ENCODE results near the gene BABAM1. TPM values are rescaled to one million over a fixed set of nuclear protein-coding genes. Genes with fewer than 3 reads are reported as not detected.

Gene BABAM1
- total RNA-seq, 1 experiment from 2014 or later: 93.3 TPM

- Histone ChIP-seq H3K9ac (ENCODE audit: low read length) (peak overlapping the region; percentile 67), H3K27me3 (ENCODE audit: insufficient read depth, low read length) (no peaks in the 10 kb centered on the region), H3K9me3 (ENCODE audit: control insufficient read depth in 1 of 2, insufficient read depth in 1 of 2, low read depth in 1 of 2, low read length in 2 of 2) (no peaks in the 10 kb centered on the region), H3K4me1 (ENCODE audit: control insufficient read depth in 1 of 2, insufficient read depth in 2 of 2, low read length in 2 of 2) (peaks cover 50 to 70% of the 10 kb centered on the region in 2 experiments), H3K4me2 (ENCODE audit: low read length) (peak overlapping the region; percentile 94), H4K20me1 (ENCODE audit: insufficient read depth) (no peaks in the 10 kb centered on the region), H2AFZ (ENCODE audit: low read depth, low read length, poor library complexity, severe bottlenecking) (no peak overlapping the region), H3K36me3 (ENCODE audit: control insufficient read depth in 1 of 2, insufficient read depth in 2 of 2, low read length in 2 of 2) (no peaks in the 10 kb centered on the region), H3K4me3 (replicated peaks in 1 of 2; ENCODE audit: low read depth in 1 of 2, low read length in 2 of 2) (peak overlapping the region; percentile 39 to 55), H3K27ac (ENCODE audit: low read depth, low read length) (peak overlapping the region; percentile 80), H3K79me2 (ENCODE audit: insufficient read depth, low read length) (peaks cover 31% of the 10 kb centered on the region), H3K9me2 (ENCODE audit: insufficient read depth) (no peaks in the 10 kb centered on the region)
- ChIA-PET POLR2A (no interaction called here), RAD21 (ENCODE audit: low non-redundant PET in 1 of 2, low total read pairs in 2 of 2, uncharacterized antibody in 2 of 2, unreplicated experiment in 2 of 2) (no interaction called here), CTCF (no interaction called here)
- DNase-seq (ENCODE audit: low read depth, low spot score) (no peak), ATAC-seq (no peak; the same call in 1 of the 2 replicates)
- intact Hi-C loops (cut with micrococcal nuclease): no loop called here
- TF ChIP-seq SRF (IDR thresholded peaks at IDR 0.05; ENCODE audit: low read depth) (no peak), POLR2AphosphoS5 (IDR thresholded peaks at IDR 0.05; ENCODE audit: low read depth, low read length) (no peak)
- no TSS peak for BruUV-seq (replicated peaks)
Observed at GRCh38 chr19:17246681-17247425, 20.4 kb upstream of the BABAM1 start.

- ChIA-PET CTCF (interaction anchor here (0.9 to 1.2 kb wide), 2 partner anchors 13 to 19 kb away, joined by 5 to 7 read pairs; partner anchors contain the start of gene BABAM1), POLR2A (interaction anchor here (0.7 to 1.9 kb wide), 3 partner anchors 13 to 28 kb away, joined by 3 to 9 read pairs (median 7); partner anchors contain the start of gene OCEL1), RAD21 (ENCODE audit: low non-redundant PET in 1 of 2, low total read pairs in 2 of 2, uncharacterized antibody in 2 of 2, unreplicated experiment in 2 of 2) (interaction anchor here in 1 of 2 experiments (1.0 kb wide), 1 partner anchor 13 kb away, joined by 3 read pairs; no protein-coding TSS in a partner anchor)
- peaks cover 42 to 58% of the 10 kb centered on the region in 2 experiments for H3K4me1 ChIP-seq (ENCODE audit: control insufficient read depth in 1 of 2, insufficient read depth in 2 of 2, low read length in 2 of 2)
- peak overlapping the region; percentile 5 for H2AFZ ChIP-seq (ENCODE audit: low read depth, low read length, poor library complexity, severe bottlenecking)
- no peak for ATAC-seq
- peak overlapping the region; percentile 94 for H3K4me2 ChIP-seq (ENCODE audit: low read length)
- no peak for DNase-seq (ENCODE audit: low read depth, low spot score)
- no peaks in the 10 kb centered on the region for H4K20me1 ChIP-seq (ENCODE audit: insufficient read depth)
- no peaks in the 10 kb centered on the region for H3K9me3 ChIP-seq (ENCODE audit: control insufficient read depth in 1 of 2, insufficient read depth in 1 of 2, low read depth in 1 of 2, low read length in 2 of 2)
- H3K4me3 ChIP-seq (replicated peaks in 1 of 2; ENCODE audit: low read depth in 1 of 2, low read length in 2 of 2): no peak overlapping the region
- BruUV-seq (replicated peaks): no TSS peak
- H3K27ac ChIP-seq (ENCODE audit: low read depth, low read length): peak overlapping the region; percentile 80; the same call in 1 of the 2 replicates
- H3K36me3 ChIP-seq (ENCODE audit: control insufficient read depth in 1 of 2, insufficient read depth in 2 of 2, low read length in 2 of 2): no peaks in the 10 kb centered on the region
- no peaks in the 10 kb centered on the region for H3K27me3 ChIP-seq (ENCODE audit: insufficient read depth, low read length)
- intact Hi-C loops (cut with micrococcal nuclease): no loop called here
- peaks cover 20% of the 10 kb centered on the region for H3K79me2 ChIP-seq (ENCODE audit: insufficient read depth, low read length)
- H3K9ac ChIP-seq (ENCODE audit: low read length): no peak overlapping the region; the same call in 1 of the 2 replicates
- H3K9me2 ChIP-seq (ENCODE audit: insufficient read depth): no peaks in the 10 kb centered on the region
- TF ChIP-seq CEBPB (IDR thresholded peaks at IDR 0.05; ENCODE audit: low read depth) (no peak), ELF1 (IDR thresholded peaks at IDR 0.05; ENCODE audit: borderline replicate concordance, low read depth) (no peak), ZNF274 (IDR thresholded peaks at IDR 0.05; ENCODE audit: low read depth, low read length) (no peak), SIN3A (IDR thresholded peaks at IDR 0.05; ENCODE audit: low read depth) (no peak), POLR2AphosphoS5 (IDR thresholded peaks at IDR 0.05; ENCODE audit: low read depth, low read length) (no peak), MAX (IDR thresholded peaks at IDR 0.05) (no peak), CBX3 (IDR thresholded peaks at IDR 0.05; ENCODE audit: low read depth) (no peak), JUND (IDR thresholded peaks at IDR 0.05) (no peak), TCF7L2 (IDR thresholded peaks at IDR 0.05; ENCODE audit: borderline replicate concordance, extremely low read depth, insufficient read depth, insufficient read length) (no peak), ZFX (IDR thresholded peaks at IDR 0.05) (no peak), EZH2 (IDR thresholded peaks at IDR 0.05) (no peak), YY1 (IDR thresholded peaks at IDR 0.05; ENCODE audit: extremely low read depth, insufficient replicate concordance, low read depth, low read length) (no peak), POLR2A (IDR thresholded peaks at IDR 0.05; ENCODE audit: borderline replicate concordance, extremely low read depth, insufficient read depth, insufficient read length) (no peak), REST (IDR thresholded peaks at IDR 0.05; ENCODE audit: low read depth) (no peak), SRF (IDR thresholded peaks at IDR 0.05; ENCODE audit: low read depth) (no peak), FOSL1 (IDR thresholded peaks at IDR 0.05; ENCODE audit: low read depth) (no peak)
Observed at GRCh38 chr19:17248011-17248776, 19.0 kb upstream of the BABAM1 start.
